ENCODE results near the gene DLX6. TPM values are rescaled to one million over a fixed set of nuclear protein-coding genes. Genes with fewer than 3 reads are reported as not detected.

DLX6 gene
- total RNA-seq: not detected in 2 replicates

DNA sequence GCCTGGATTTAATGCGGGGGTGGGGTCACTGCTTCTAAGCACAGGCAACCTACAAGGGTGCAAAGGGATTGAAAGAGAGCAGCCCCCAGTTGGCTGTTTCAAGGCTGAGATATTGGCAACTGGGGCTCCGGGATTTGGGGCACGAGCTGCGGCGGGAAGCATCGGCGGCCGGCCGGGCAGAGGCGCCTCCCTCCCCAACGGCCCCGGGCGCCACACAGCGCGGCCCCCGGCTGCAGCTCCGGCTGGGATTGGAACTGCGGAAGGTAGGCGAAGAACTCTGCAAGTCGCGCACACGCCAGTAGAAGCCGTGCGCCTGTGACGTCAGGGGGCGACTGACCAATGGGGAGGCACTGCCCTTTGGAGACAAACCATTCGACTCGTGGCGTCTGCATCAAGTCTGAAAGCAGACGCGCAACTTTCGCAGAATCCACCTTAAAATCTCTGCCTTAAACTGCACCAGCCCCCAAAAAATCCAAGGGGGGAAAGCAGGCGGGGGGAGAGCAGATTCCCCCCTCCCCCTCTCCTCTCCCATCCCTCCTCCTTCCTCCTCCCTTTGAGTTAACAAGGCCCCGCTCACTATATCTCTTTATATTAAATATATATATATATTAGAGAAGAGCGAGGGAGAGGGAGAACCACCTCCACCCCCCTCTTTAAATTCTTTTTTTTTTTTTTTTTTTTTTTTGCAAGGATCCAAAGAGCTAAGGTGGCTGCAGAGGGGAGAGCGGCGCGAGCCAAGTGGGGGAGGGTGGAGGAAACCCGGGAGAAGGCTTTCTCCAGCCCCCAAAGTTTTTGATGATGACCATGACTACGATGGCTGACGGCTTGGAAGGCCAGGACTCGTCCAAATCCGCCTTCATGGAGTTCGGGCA, at the start of gene DLX6:
TSS of gene DLX6 (plus strand) at position 371 of the 872 bp plus-strand sequence. CDS start at position 796, 425 bp downstream.

GRCh38 chr7:97024209-97025129, 19.1 kb downstream of the DLX6 start, which contains the start of gene DLX5:
Gene DLX5 (minus strand): TSS chr7:97024831. CDS start chr7:97024623, 208 bp downstream.

Other genes with a start within 250 kb of the DLX6 start
- gene DLX5, start 19.3 kb downstream of the DLX6 start, total RNA-seq: not detected in 2 replicates
- 2.0 and 10.8 TPM in 2 replicates for gene SDHAF3, start 112.1 kb downstream of the DLX6 start, total RNA-seq

Data from pericardium fibroblast (primary cell).